GM19043 (cell line): ENCODE measurements around the gene POR.

Experiments used
- ATAC-seq: cut with Tn5 transposase; IDR thresholded peaks from one replicate; pipeline ENCODE4 v1.9.1; 2021; ENCODE audit warnings: low read depth; ENCODE audit not compliant: unreplicated experiment

Gene POR

DNA sequence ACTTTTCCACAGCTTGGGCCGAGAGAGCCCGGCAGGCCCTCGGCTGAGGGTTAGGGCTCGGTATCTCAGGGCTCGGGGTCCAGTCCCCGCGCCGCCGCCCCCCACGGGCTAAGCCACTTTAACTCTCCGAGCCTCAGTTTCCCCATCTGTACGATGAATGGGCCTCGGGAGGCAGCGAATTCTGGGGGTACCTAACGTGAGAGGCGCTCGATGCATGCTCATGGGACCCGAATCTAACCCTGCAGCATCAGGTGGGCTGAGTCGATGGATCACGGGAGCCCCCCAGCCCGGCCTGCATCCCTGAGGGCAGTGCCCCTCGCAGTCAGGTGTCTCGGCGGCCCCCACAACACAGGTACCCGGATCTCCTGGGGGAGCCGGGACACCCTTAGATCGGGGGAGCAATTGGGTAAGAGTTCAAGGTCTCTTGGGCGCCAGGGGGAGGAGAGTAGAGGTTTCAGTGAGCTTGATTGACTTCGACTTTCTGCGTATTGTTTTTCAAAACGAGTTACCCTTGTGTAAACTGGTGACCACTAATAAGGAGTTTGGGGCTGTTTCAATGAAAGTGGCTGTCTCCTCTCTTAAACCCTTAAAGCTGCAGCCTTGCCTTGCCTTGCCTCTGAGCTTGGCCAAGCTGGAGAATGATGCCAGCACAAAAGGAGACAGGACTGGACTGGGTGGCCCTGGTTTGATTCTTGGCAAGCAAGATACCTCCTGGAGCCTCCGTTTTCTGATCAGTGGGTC lies 631 bp downstream of the POR start:
- ATAC-seq, result no peak

DNA sequence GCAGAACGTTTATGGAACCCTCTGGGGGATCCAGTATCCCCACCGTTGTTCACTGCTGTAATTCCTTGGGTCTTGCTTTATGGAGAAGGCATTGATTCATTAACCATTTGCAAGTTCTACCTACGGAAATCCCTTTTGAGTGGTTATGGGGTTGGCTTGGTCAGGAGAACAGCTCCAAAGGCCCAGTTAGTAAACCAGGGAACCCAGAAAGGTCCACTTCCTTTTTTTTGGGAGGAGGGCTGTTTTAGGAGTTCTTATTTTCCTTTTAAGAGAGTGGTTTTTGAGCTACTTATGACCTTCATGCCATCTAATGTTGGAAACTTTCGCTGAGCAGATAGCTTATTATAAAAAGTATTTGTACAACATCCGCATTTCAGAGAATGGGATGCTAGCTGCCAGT lies 1.3 kb downstream of the POR start:
- no peak for ATAC-seq

DNA sequence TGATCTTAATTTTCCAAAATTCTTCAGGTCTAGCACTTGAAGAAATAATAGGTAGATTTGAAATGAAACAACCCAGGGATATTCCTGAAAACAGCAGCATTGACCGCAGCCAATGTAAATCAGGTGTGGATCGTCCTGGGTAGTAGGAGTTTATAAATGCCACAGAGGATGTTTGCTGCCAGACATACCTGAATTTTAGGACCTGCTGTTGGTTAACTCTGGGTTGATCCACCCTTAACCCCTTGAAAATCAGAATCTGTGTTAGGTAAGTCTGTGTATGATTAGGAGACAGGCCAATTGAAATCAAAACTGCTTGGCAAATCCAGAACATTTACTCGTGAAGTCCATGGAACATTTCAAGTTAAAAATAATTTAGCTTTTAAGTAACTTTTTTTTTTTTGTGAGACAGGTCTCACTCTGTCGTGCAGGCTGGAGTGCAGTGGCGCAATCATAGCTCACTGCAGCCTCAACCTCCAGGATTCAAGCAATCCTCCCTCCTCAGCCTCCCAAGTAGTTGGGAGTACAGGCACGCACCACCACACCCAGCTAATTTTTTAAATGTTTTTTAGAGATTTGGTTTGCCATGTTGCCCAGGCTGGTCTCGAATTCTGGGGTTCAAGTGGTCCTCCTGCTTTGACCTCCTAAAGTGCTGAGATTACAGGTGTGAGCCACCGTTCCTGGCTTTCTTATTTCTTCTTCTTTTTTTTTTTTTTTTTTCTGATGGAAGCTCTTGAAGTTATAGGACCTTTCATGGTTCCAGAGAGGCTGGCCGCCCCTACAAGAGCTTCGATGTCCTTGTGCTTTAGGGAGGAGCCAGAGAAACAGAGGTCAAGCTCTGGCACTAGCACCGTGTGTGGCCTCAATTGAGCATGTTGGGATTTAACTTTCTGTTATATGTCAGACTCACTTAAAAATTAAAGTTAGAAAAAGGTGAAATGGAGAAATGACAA lies 2.0 kb downstream of the POR start:
- ATAC-seq, result no peak

DNA sequence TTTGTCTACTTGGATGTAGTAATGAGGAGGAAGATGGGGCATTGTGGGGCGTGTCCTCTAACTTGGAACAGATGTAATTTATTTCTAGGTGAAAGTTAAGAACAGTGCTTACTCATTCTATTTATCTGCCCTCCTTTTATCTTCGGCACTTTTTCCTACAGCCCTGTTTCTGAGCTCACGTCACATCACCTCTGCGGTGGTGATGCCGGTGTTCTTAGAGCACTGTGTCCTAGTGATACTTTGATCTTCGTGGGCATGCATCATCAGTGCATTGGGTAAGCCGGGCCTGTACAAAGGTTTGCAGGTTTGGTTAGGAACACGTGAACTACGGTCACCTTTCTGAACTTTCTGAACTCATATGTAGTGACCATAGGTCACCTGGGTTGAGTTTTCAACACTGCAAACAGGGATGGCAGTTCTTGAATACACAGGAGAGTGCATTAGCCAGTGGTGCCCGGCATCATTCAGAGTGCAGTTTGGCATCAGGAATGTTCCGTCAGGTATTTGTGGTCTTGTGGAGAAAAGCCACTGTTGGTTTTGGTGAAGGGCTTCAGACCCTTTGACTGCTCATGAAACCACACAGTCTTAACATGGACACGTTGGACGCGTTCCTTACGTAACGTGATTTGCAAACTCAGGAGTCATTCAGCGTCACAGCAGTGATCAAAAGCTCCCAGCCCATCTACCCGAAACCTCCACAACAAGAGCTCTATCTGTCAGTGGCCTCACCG lies 5.6 kb downstream of the POR start:
- no peak for ATAC-seq

DNA sequence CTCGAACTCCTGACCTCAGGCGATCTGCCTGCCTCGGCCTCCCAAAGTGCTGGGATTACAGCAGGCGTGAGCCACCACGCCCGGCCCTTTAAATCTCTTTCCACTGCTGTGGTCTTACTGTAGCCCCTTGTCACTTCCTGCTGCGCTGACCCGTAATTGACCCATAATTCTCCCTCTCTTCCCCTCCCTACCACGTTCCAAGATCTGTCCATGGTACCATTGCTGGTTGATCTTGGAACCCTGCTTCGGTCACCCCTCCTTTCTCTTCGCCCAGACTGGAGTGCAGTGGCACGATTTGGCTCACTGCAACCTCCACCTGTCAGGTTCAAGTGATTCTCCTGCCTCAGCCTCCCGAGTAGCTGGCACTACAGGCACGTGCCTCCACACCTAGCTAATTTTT lies 6.5 kb downstream of the POR start:
- ATAC-seq, result no peak

DNA sequence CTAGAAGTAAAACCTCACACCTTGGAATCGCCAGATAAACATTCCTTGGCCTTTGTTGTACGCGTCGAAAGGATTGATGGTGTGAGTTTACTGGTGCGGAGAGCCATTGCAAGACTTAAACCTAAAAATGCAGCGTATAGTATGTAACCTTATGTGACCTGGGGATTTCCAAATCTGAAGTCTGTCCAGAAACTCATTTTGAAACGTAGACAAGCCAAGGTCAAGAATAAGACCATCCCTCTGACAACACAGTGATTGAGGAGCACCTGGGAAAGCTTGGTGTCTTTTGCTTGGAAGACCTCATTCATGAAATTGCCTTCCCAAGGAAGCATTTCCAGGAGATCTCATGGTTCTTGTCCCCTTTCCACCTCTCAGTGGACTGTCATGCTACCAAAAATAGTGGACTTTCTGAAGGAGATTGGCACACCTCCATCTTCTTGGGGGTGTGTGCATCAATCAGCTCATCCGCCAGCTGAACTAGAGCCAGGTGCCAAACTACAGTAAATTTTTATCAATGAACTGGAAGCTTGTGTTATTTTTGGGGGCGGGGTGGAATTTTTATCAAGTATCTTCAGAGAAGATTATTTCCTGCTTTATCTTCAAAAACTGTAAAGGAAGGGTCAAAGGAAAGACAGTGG lies 8.1 kb downstream of the POR start:
- ATAC-seq, result no peak

DNA sequence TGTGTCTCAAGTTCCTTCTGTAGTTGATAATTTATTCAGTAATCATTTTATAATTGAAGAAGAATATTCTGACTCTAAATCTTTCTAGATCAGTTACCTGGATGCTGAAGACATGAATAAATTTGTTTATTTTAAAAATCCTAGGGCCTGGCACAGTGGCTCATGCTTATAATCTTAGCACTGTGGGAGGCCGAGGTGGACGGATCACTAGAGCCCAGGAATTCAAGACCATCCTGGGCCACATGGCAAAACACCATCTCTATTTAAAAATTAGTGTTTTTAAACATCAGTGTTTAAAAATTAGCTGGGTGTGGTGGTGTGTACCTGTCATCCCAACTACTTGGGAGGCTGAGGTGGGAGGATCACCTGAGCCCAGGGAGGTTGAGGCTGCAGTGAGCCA lies 9.3 kb downstream of the POR start:
- ATAC-seq, result no peak

DNA sequence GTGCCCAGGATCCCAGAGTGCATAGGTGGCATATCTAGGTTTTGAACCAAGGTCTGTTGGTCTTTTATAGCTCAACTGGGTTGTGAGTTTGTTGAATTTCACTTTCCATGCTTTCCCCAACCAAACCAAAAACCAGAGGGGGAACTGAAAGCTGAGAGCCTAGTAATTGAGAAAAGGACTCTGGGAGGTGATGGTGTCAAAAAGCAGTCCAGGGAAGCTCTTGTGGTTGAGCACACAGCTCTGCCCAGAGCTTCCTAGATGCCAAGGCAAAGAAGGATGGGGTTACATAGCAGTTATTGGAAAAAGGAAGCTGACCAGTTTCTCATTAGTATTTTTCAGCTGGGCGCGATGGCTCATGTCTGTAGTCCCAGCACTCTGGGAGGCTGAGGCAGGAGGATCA lies 9.9 kb downstream of the POR start:
- no peak for ATAC-seq

DNA sequence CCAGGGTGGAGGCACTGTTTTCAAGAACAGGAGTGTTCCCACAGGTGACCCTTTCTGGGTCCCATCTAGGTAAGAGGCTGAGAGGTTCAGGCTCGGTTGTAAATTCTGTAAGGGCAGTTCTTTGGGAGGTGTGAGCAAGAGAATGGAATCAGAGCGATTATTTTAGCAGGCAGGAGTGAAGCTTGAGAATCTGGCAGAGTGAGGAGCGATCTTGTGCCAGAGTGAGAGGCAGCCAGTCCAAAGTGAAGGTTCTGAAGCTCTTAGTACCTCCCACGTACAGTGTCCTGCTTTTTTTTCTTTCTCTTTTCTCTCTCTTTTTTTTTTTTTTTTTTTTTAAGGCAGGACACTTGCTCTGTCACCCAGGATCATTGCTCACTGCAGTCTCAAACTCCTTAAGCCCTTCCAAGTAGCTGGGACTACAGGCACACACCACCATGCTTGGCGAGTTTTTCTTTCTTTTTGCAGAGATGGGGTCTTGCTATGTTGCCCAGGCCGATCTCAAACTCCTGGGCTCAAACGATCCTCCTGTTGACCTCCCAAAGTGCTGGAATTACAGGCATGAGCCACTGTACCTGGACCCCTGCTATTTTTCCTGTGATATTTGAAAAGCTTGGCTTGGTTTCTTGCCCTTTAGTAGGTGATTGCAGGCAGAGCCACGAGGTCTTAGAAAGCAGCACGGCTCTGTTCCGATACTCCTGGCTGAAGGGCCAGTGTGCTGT lies 10.9 kb downstream of the POR start:
- no peak for ATAC-seq

DNA sequence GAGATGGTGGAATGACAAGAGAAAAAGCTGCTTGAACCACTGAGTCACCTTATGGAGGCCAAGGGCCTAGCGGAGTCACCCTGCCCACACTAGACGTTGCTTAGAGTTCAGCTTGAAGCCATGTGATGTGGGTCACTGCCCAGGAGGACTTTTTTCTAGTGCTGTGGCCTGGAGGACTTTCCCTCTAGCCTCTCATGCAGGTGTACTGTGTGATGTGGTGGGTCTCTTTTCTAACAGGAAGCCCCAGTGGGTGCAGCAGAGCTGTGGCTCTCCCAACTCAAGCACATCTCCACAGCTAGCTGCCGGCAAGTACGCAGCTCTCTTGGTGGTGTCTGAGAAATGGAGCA lies 13.6 kb downstream of the POR start:
- ATAC-seq, result peak; percentile 87

DNA sequence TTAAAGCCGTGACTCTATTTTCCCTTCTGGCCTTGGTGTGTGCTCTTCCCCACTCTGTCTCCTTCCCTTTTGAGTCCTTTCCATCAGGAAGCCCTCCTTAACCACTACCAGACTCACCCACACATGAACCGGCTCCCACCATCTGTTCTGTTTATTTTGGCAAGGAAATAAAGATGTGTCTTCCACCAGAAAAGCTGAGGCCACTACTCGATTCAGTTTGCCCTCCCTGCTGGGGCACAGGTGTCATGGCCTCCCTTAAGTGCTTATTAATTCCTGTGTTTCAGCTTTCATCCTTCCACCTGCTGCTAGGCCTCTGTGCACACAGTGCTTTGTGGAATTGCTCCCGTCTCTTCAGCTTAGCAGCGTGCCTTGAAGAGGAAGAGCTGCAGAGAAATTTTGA lies 16.7 kb downstream of the POR start:
- no peak for ATAC-seq

DNA sequence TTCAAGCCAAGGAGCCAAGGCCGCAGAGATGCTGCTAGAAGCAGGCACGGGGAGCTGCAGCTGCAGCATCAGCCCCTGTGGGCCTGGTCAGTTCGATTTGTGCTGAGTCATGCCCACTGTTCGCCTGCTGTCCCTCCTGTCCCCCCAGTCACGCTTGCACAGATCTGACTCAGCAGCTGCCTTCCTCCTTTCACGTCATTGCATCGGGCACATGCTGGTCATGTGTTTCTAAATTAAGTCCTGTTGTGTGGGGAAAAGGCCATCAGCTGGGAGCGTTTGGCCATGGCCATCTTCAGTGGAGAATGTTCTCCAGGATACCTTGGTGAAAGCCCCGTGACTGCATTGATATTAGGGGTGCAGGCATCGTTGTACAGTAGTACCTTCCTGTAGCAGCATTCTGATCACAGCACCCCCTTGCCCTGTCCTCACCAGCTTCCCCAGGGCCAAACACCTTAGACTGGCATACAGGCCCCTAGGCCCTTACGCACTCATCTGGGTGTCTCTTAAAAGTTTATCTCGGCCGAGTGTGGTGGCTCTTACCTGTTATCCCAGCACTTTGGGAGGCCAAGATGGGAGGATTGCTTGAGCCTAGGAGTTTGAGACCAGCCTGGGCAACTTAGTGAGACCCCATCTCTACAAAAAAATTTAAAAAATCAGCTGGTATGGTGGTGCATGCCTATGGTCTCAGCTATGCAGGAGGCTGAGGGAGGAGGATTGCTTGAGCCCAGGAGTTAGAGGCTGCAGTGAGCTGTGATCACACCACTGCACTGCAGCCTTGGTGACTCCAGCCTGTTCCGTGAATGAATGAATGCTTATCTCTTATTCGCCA lies 23.2 kb downstream of the POR start:
- ATAC-seq, result no peak

DNA sequence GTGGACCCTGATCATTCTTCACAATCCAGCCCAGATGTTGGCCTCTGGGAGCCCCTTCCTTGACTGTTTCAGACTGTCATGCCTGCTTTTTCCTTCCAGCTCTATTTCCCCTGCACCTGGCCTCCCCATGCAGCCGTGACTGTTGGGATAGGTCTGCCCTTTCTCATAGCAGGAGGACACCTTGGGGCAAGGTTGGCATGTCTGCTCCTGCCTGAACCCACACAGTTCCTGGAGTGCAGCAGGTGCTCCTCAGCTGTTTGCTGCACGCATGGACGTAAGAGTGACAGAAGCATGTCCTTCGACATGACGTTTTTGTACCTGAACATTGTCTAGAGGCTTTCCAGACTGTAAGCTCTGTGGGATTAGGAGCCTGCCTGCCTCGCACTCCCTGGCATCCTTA lies 24.0 kb downstream of the POR start:
- no peak for ATAC-seq

DNA sequence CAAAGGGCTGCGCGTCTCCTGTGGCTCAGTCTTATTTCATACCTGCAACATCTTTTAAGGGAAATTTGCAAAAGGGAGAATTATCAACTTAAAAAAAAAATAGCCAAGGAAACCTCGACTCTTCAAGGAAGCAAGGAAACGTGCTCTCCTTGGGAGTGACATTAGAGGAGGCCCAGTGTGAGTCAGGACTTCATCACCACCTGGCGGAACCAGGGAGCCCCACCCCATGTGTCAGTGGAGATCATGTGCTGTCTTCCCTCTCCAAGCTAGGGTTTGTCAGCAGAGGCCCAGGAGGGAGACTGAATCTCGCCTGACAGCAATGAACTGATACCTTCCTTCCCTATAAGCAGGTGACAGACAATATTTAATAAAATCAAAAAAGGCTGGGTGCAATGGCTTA lies 28.9 kb downstream of the POR start:
- ATAC-seq, result no peak

DNA sequence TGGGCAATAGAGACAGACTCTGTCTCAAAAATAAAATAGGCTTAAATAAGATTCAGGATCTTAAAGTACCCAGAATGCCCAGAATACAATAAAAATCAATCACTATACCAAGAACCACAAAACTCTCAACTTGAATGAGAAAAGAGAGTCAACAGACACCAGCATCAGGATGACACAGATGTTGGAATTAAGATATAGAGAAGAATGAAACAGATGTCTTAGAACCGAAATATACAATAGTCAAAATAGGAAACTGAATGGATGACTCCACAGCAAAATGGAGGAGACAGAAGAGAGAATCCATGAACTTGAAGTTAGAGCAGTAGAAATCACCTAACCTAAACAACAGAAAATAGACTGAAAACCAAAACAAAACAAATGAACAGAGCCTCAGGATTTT lies 29.6 kb downstream of the POR start:
- ATAC-seq, result no peak

DNA sequence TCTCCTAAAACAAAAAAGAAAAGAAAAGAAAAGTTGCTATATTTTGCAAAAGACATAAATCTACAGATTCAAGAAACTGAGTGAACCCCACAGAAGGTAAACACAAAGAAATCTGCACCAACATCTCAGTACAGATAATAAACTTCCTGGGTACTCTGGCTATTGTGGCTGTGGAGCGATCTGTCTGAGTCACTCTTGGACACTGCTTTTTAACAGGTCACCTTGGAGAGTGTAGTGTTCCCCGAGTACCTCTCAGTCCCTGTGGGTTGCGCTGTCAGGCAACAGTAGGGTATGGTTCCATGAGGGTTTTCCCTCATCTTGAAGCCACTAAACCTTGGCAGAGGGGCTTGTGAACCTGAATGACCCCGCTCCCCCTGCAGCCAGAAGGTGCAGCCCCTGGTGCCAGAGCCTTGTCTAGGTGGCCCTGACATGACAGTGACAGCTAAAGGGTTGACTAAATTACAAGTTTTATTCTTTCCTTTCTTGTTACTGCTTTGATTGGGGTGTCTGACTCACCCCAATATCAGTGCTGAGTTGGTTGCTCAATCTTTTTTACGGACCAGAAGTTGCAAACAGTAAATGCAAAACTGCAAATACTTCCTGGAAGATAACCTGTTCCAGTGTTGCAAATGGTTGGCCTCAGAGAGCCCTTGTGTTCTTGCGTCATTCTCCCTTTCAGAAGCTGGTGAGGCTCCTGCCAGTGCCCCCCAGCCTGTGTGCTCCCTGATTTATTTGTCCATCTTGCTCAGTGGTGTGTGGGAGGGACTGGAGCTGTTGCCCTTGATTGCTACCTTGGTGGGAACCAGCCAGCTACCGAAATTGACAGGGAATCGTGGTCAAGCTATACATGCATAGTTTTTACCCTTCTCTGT lies 30.6 kb downstream of the POR start:
- no peak for ATAC-seq

DNA sequence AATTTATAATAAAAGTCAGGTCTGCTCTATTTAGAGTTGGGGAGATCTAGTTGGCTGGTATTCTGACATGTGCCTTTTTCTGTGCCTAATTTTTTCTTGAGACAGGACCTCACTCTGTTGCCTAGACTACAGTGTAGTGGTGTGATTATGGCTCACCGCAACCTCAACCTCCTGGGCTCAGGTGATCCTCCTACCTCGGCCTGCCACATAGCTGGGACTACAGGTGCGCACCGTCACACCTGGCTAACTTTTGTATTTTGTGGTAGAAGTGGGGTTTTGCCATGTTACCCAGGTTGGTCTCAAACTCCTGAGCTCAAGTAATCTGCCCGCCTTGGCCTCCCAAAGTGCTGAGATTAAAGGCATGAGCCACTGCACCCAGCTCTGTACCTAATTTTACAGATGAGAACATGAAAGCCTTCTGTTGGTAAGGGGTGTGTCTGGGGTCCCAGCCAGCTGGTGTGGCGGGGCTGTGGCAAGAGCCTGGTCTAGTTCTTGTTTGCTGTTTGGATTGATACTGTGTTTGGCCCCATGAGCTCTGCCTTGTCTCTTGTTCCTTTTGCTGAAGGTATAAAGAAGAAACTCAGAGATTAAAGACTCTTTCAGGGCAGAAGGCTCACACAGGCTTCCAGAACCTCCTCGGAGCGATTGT lies 31.4 kb downstream of the POR start:
- no peak for ATAC-seq

DNA sequence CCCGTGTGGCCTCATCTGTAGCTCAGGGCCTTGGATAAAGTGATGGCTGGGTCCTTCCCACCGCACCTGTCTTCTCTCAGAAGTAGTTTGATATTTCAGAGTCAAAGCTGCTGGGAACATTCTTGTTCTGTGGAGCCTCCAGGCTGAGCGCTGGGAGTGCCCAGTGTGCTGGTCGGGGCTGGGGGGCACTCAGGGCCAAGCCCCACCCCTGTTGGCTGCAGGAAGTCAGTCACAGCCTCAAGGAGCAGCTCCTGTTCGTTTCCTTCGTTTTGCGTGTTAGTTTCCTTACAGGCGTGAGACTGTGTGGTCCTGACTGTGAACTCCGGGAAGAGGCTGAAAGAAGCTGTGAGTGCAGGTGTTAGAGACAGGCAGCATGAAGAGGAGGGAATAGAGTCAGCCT lies 33.2 kb downstream of the POR start:
- no peak for ATAC-seq
